ENCODE data around the gene SAMD5.
"Not testable (repeated sequence)": the region's sequence is repeated elsewhere in the genome, so short reads cannot be mapped to it uniquely, and the experiment has no call there.

Gene SAMD5

GRCh38 chr6:147530132-147531060 is 21.9 kb downstream of the SAMD5 start:
- FAIRE-seq: no peak

GRCh38 chr6:147531321-147531720 is 22.8 kb downstream of the SAMD5 start:
- FAIRE-seq: no peak

GRCh38 chr6:147534116-147534860 is 25.8 kb downstream of the SAMD5 start:
- no peak for FAIRE-seq

- FAIRE-seq: no peak
Measured at GRCh38 chr6:147538821-147539220, 30.3 kb downstream of the SAMD5 start.

GRCh38 chr6:147540075-147540474 is 31.6 kb downstream of the SAMD5 start:
- no peak for FAIRE-seq

GRCh38 chr6:147542436-147542835 is 33.9 kb downstream of the SAMD5 start:
- FAIRE-seq: not testable (repeated sequence)

GRCh38 chr6:147544420-147544819 is 35.9 kb downstream of the SAMD5 start:
- FAIRE-seq: no peak

- no peak for FAIRE-seq
Measured at GRCh38 chr6:147546501-147547368, 38.2 kb downstream of the SAMD5 start.

- FAIRE-seq: no peak
Measured at GRCh38 chr6:147547369-147547902, 38.9 kb downstream of the SAMD5 start.

GRCh38 chr6:147548921-147549475 is 40.5 kb downstream of the SAMD5 start:
- no peak for FAIRE-seq

GRCh38 chr6:147549531-147549930 is 41.0 kb downstream of the SAMD5 start:
- no peak for FAIRE-seq

- FAIRE-seq: no peak
Measured at GRCh38 chr6:147551976-147552375, 43.5 kb downstream of the SAMD5 start.

GRCh38 chr6:147553099-147553498 is 44.6 kb downstream of the SAMD5 start:
- no peak for FAIRE-seq

- FAIRE-seq: no peak
Measured at GRCh38 chr6:147554281-147554680, 45.8 kb downstream of the SAMD5 start.

- FAIRE-seq: no peak
Measured at GRCh38 chr6:147559006-147559405, 50.5 kb downstream of the SAMD5 start.

GRCh38 chr6:147560670-147561069 is 52.2 kb downstream of the SAMD5 start:
- FAIRE-seq: no peak

- no peak for FAIRE-seq
Measured at GRCh38 chr6:147561726-147562125, 53.2 kb downstream of the SAMD5 start.

- no peak for FAIRE-seq
Measured at GRCh38 chr6:147563472-147563871, 55.0 kb downstream of the SAMD5 start.

GRCh38 chr6:147564556-147564955 is 56.1 kb downstream of the SAMD5 start:
- no peak for FAIRE-seq

- FAIRE-seq: no peak
Measured at GRCh38 chr6:147566244-147566898, 57.9 kb downstream of the SAMD5 start.

GRCh38 chr6:147567141-147567805 is 58.8 kb downstream of the SAMD5 start:
- no peak for FAIRE-seq

Measured in TTC549 (cell line).